HG02870 (cell line): ENCODE measurements around the gene ZNF532.
"Not testable (repeated sequence)": the region's sequence is repeated elsewhere in the genome, so short reads cannot be mapped to it uniquely, and the experiment has no call there.

Experiments used
- ATAC-seq: cut with Tn5 transposase; IDR thresholded peaks from one replicate; pipeline ENCODE4 v1.9.1; 2021; ENCODE audit warnings: mild to moderate bottlenecking, moderate library complexity; ENCODE audit not compliant: unreplicated experiment

ZNF532 gene

GRCh38 chr18:58998401-58999203 is 133.9 kb downstream of the ZNF532 start:
- ATAC-seq = peak; percentile 62

- ATAC-seq = no peak
Measured at GRCh38 chr18:59001166-59001565, 136.5 kb downstream of the ZNF532 start.

- ATAC-seq = no peak
Measured at GRCh38 chr18:59001721-59002120, 137.0 kb downstream of the ZNF532 start.

- ATAC-seq = no peak
Measured at GRCh38 chr18:59002974-59003594, 138.4 kb downstream of the ZNF532 start.

GRCh38 chr18:59005262-59005661 is 140.6 kb downstream of the ZNF532 start:
- no peak for ATAC-seq

GRCh38 chr18:59006461-59007067 is 141.9 kb downstream of the ZNF532 start:
- ATAC-seq = no peak

GRCh38 chr18:59008302-59008974 is 143.8 kb downstream of the ZNF532 start:
- no peak for ATAC-seq

GRCh38 chr18:59009846-59010245 is 145.2 kb downstream of the ZNF532 start:
- ATAC-seq = no peak

GRCh38 chr18:59011289-59011688 is 146.6 kb downstream of the ZNF532 start:
- ATAC-seq = no peak

GRCh38 chr18:59011786-59012185 is 147.1 kb downstream of the ZNF532 start:
- no peak for ATAC-seq

GRCh38 chr18:59012815-59013705 is 148.4 kb downstream of the ZNF532 start:
- no peak for ATAC-seq

GRCh38 chr18:59013744-59014143 is 149.1 kb downstream of the ZNF532 start:
- no peak for ATAC-seq

GRCh38 chr18:59015531-59016152 is 151.0 kb downstream of the ZNF532 start:
- no peak for ATAC-seq

GRCh38 chr18:59021500-59021899 is 156.8 kb downstream of the ZNF532 start:
- ATAC-seq = no peak

GRCh38 chr18:59022167-59022945 is 157.7 kb downstream of the ZNF532 start:
- ATAC-seq = no peak

- ATAC-seq = no peak
Measured at GRCh38 chr18:59024829-59025228, 160.2 kb downstream of the ZNF532 start.

GRCh38 chr18:59025532-59025931 is 160.9 kb downstream of the ZNF532 start:
- not testable (repeated sequence) for ATAC-seq

GRCh38 chr18:59026364-59026763 is 161.7 kb downstream of the ZNF532 start:
- no peak for ATAC-seq

GRCh38 chr18:59026831-59027410 is 162.2 kb downstream of the ZNF532 start:
- no peak for ATAC-seq
